Amniotic epithelial cell (primary cell): ENCODE data around the gene GRK5.
A peak's percentile ranks its signal among the peaks of the same experiment; 100 is the strongest.

ENCODE experiments used
- DNase-seq: peaks from one replicate; pipeline ENCODE4 v3.0.0-alpha.2; 2010; ENCODE audit warnings: low read depth

GRK5 gene

DNA sequence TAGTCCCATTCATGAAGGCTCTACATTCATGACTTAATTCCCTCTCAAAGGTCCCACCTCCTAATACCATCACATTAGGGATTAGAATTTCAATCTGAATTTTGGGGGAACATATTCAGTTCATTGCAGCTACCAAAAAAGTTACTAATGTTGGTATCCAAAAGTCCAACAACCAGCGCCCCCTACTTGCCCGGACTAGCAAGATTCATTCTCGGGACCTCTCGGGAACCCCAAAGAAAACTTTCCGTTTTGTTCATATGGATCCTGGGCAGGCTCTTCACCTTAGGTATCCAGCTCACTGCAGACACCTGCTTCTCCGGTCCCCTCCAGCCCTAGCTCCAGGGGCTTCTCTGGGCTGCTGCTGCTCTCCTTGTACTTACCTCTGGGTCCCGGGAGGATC is 8.9 kb upstream of the GRK5 start:
- no peak for DNase-seq

DNA sequence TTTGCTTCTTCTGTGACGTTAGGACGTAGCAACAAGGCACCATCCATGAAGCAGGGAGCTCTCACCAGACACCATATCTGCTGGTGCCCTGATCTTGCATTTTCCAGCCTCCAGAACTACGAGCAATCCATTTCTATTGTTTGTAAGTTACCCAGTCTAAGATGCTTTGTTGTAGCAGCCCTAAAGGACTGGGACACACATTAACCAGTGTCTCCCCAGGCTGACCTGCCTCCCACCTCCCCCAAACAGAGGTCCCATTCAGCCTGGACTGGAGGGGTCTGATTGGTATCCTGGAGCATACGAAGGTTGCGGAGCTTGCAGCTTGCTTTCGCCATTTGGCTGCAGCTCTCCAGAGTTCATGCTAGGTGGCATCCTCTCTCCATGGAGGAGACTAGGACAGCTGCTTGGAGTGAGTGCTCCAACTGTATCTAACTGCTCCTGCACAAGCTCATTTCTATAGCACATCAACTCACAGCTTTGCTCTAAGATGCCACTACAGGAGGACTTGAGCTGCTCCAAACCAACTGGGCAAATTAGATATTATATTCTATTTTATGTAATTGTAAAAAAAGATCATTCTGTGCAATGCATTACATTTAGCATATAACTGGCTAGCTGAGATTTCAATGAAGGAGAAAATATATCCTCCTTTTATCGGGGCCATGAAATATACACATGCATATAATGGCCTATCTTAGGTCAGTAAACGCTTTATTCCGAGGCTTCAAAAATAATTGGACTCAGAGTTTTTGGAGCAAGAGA is 8.0 kb upstream of the GRK5 start:
- peak; percentile 87 for DNase-seq

DNA sequence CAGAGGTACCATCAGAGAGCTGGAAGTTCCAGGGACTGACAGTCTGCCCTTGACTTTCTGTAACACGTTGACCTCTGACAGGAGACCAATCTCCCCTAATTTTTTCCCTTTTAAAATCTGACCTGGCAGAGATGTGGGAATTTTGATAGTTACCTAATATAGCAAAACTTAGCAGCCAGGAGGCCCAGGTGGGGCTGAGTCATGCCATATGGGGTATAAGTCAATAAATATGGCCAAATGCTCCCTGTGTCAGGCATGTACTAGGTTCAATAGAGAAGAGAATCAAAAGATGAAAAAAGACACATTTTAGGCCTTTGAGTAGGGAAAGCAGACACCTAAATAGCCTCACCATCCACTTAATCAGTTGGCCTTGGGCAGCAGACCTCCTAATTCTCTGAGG is 6.1 kb upstream of the GRK5 start:
- no peak for DNase-seq

DNA sequence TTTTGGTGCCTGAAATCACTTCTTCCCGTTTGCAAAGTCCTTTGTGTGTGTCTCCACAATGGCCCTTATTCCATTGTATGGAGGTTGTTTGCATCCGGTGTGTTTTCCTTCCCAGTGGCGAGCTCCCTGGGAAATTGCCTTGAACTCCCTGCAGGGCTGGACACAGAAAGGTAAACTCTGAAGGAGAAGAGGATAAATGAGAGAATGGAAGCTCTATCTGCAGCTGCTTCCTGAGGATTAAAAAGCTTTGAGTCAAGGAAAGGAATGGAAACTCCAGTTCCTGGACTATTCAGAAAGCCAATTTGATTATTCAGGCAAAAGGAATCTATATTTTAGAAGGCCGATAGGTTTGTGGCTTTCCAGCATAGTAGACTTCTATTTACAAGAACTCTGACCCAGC is 4.4 kb upstream of the GRK5 start:
- peak; percentile 77 for DNase-seq

DNA sequence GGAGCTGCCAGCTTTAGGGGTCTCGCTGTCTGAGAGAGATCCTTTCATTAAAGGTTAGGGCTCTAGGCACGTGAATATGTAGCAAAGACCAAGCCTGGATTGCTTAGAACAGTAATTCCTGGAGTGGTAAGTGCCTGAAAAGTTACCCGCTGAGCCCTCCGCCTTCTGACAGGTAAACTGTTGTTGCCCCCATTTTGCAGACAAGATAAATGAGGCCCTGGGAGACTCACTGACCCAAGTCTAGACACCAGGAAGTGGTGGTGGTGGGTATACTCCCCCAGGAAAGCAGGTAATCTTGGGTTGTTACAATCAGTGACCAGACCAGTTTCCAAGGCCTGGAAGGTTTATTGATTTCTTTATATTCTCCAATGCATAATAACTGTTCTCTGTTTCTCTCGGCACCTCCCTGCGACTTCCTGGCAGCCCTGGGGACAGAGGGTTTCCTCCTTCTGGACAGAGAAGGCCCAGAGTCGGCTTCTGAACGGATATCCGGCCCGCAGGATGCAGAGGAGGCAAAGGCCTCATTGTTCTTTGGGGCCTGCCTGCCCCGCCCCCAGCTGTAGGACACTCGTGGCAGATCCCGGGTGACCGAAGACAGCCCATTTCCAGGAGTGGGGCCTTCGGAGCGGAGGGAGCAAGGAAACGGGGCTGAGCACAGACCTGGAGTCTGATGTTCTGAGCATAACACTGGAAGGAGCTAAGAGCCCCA is 1.3 kb upstream of the GRK5 start:
- DNase-seq: no peak

DNA sequence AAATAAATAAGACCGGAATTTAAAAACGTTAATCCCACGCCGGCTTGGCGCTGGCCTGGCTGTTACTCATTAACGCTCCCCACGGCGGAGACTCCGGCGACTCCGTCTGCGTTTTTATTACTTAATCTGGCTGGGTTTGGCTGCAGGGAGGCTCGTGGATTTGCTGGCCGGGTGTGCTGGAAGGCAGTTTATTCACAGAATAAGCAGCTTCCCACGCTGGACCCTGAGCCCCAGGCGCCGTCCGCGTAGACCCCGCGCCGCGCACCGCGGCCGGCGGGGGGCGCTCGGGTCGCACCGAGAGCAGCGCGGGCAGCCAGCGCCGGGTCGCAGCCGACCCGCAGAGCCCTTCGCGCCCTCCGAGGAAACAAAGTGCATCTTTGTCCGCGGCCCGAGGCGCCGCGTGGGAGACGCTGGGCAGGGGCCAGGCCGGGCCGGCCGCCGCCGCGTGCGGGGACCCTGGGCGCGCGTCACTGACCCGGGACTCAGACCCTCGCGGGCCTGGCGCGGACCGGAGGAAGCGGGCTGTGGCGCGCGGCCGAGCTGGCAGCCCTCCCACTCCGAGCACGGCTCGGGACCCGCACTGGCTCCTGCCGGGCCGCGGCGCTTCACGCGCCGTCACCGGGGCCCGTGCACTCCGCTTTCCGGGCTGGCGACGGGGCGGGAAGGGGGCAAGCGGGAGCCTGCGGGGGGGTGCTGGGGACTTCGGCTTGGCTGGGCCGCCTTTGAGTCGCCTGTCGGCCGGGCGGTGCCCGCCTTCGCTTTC is 587 bp upstream of the GRK5 start:
- DNase-seq: peak; percentile 66

DNA sequence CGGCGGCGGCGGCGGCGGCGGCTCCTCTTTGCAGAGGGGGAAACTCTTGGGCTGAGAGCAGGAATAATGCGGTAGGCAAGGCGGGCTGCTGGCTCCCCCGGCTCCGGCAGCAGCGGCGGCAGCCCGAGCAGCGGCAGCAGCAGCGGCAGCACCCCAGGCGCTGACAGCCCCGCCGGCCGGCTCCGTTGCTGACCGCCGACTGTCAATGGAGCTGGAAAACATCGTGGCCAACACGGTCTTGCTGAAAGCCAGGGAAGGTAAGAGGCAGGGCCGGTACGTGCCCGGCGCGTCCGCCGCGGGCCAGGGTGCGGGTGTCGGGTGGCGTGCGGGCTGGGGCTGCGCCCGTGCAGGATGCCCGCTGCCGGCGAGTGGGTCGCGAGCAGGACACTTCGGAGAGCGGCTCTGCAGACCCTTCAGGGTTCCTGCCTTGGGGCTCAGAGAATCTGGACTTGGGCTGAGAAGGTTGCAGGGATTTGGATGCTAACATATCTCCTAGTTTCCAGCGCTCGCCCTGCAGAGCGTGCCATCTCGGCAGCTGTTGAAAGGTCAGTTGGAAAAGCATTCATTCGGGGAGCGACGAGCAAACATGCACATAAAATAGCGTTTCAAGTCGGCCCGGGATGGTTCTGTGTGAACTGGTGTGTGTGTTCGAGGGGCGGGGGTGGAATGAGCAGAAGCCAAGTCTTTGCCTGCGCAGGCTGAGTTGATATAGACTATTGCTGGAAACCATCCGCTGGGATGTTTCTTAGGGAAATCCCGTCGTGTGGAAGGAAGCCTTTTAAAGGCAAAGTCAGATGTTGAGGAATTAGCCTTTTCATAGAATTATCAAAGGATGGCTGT is 562 bp downstream of the GRK5 start:
- DNase-seq: peak; percentile 63

DNA sequence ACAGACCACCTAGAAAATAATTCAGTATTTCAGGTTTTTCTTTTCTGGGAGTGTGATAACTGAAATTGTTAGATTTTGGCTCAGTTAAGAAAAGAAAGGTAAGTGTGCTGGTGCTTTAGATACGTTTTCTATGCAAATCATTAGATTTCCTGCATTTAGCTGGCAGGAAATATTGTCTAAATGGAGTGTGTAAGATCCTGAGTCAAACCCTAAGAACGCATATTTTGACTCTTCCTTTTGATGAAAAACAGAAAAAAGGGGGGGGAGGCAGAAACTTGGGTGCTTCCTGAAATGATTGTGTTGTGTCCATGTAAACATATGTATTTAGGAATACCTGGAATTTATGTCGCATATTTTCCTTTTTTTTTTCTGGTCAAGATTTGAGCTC is 1.2 kb downstream of the GRK5 start:
- peak; percentile 63 for DNase-seq

DNA sequence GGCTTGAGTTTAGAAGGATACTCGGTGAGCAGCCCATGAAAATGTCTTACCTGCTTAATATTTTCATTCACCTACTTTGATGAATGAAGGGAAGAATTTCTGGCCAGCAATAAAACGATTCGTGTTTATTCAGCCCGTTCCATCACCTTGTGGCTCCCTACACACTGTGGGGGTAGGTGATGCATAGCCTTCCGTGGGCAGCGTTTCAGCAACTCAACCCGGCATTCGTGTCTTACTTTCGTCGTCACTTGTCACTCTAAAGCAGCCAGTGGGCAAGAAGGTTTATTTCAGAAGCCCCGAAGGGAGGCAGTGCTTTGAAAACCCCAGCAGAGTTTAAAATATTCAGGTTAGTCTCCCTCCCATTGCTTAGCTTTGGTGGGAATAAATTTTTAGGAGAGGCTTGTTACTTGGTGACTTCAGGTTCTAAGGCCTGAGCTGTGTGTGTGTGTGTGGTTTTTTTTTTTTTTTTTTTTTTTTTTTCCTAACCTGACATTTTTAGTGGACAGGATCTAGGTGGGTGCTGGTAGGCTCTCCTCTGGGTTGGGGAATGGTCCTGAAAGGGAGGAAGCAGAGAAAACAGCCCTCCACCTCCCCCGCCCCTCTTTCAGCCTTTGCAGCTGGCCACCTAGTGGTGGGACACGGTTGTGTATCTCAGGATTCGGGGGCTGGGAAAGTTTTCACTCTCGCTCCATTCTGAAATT is 1.8 kb downstream of the GRK5 start:
- peak; percentile 72 for DNase-seq

DNA sequence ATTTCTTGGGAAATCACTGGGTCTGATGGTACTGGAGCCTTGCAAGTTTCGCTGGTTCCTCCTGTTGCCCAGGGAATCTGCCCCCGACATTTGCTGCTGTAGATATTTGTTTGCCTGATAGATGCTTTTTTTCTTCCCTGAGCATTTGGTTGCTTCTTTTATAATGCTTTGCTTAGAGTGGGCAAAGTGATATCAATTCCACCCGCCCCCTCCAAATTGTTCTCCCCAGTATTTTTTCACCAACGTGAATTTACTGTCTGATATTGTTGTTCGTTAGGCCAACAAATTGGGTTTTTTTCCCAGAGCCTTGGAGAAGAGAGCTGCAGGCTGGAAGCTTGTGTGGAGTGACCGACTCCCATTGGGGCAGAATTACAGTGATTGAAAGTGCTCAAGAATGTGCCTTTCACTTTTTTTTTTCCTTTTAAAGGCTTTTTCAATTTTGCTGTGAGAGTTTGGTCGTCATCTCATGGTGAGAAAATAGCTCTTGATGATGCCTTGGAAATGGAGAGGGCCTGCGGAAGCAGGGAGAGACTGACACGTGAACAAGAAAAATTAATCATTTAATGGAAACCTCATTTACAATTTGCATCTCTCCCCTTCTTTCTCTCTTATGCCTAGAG is 2.5 kb downstream of the GRK5 start:
- DNase-seq: no peak

DNA sequence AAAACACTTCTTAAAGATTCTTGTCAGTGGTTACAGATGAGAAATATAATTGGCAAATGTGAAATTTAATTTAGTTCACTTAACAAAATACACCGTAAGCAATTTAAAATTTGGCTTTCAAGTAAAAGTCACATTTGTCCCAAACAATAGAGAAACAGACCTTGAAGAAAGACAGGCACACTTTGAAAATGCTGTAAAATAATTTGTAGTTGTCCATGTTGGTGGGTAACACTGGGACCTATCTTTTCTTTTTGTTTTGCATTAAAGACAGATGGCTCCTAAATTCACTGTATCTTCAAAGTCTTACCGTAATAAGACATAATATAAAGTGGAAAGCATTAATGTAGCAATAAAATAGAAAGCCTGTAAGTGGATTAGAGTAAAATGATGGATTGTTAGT is 3.3 kb downstream of the GRK5 start:
- DNase-seq: no peak

DNA sequence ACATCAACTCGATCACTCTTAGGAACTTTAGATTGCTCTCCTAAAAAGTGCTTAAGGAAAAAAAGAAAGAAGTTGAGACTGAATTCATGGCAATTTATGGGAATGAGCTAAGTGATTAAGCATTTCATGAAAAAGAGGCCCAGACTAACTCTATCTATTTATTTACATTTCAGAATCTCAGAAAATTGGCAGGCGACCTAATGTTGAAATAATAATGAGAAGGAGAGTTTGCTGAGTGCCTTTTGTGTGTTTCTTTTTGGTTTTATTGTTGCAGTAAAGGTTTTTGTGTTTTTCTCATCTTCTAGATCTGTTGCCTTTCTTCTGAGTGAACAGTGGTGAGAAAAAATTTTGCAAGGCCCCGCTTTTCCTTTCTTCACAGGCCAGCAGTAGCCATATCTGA is 3.8 kb downstream of the GRK5 start:
- DNase-seq: peak; percentile 80

DNA sequence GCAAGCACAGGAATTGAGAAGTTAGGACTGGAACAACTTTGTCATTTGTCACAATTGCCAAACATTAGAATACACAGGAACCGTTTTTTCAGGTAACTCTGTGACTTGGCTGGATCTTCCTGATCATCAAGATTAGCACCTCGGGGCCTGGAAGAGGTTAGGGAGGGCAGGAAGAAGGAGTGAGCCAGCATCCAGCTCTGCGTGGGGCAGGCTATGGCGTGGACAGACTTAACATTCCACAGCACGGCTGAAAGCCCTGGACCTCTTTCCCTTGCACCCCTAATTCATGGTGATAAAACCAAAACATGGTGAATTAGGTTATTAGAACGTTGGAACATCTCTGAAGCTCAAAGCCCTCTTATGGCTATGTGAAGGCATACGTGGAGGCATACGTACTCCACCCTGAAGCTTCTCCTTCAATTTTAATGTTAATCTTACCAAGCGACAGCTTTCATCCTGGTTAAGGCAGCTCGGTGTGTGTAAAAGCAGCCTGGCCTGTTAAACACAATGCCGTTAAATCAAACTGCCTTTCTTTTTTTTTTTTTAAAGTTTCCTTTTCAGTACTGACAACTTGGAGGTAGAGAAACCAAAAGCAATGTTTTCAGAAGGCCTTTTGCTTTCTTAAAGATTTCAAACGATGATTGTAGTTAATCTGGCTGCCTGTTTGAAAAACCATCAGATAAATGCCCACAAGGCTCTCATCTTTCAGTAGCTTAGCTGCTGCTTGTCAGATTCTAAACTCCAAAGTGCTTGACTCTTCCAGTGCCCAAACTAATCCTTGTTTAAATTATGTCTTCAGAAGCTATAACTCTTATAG is 4.5 kb downstream of the GRK5 start:
- DNase-seq: peak; percentile 63

DNA sequence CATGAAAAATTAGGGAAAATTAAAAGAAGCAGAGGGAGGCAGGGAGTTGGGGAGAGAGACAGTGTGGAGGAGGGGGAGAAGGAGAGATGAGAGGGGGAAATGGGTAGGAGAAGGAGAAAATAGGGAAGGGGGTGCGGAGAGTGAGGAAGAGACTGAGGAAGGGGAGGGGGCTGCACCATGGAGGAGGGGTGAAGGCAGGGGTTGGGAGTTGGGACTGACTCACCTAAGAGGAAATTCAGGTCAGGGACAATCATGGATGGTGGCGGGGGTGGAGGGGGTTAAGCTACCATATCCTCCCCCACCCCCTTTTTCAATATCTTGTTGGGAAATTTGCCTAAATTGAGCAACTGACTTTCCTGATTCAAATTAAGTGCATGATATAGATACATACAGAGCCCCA is 8.0 kb downstream of the GRK5 start:
- DNase-seq: no peak

DNA sequence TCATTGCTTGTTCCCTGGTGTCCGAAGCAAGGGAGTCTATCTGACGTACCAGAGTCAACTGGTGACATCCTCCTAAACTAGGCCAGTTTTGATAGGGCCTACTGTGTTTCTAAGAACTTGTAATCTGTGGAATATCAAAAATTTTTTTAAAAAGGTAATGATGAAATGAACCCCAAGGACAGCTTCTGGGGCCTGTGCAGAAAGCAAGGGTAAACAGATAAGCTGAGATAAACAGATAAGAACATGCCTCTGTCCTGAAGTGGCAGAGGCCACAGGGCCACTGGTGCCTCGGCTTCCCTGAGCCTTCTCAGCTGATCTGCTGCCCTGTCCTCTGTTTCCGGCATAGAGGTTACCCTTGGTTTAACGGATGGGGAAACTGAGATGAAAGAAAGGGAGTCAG is 8.8 kb downstream of the GRK5 start:
- peak; percentile 49 for DNase-seq

DNA sequence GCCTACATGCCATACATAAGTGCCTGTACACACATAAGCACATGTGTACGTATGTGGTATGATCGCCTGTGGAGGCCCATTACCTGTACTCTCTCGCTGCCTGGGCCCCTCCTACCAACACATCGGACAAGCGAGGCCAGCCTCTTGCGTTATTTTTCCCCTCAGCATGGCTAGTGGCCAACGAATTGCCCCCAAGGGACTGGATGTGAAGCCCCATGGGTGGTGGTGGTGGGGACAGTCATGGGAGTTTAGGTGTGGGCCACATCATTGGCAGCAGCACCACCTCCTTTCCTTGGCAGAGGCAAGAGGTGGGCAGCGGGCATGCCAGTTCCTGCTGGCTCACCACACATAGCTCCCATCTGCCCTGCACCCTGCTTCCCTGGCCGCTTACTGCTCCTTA is 10.0 kb downstream of the GRK5 start:
- no peak for DNase-seq

DNA sequence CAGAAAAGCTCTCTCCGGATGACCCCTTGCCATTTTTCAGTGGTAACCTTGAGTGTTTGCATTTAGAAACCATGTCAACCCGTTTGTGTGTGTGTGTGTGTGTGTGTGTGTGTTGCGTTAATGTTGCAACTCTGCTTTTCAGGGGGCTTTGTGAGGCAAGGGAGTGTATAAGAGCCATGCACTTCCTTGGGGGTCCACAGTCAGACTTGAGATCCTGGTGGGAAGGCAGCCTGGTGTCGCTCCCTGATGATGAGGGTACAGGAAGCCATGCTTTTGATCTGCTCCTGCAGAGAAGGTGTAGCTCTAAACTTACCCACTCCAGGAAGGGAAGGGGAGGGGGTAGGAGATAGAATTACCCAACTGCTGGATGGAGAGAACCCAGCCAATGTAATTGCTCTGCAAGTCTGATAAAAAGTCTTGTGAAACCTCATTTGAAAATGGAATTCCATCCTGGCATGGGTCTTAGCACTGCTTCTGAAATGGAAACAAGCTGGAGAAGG is 10.7 kb downstream of the GRK5 start:
- peak; percentile 94 for DNase-seq

DNA sequence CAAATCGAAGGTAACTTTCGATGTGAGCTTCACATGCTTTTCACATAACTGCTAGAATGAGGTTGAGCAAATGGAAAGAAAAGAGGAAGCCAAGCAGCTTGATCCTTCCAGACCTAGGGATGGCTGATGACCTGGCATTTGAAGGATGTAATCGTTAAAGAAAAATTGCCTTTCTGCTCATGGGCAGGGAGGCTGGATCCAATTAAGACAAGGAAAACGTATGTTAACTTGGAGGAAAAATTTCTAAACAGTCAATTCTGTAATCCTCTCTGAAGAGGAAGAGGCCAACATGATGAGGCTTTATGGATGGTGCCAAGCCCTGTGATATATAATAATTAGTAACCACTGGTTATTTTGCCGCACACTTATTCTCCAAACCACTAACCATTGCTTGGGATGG is 12.5 kb downstream of the GRK5 start:
- no peak for DNase-seq

DNA sequence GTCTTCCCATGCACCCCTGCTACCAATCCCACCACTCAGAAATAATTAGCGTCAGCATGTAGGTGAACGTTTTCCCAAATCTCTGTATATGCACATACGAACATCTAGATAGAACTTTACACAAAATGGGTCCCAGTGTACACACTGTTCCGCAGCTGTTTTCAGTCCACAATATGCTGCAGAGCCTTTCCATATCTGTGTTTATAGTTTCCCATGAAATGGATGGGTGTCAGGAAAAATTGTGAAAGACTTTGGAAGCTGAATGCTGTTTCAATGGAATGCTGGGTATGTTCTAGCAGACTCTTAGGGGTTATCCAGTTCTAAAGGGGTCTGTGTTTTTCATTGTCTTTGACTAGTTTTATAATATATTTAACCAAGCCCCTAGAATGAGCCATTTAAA is 13.8 kb downstream of the GRK5 start:
- peak; percentile 91 for DNase-seq

DNA sequence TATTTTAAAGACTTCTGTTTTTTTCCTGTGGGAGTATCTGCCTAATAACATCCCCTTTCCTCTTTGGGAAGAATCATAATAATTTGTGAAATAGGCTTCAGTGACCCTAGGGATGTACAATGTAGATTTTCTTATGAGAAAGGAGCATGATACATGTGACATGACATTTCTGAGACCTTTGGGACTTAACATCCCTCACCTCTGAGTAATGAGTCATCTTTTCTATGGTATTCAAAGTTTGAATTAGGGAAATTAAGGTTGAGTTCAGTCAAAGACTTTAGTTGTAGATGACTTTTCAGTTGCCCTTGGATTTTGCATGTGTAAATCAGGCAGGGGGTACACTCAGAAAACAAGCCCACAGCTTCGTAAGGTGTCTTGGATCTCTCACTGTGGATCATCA is 14.3 kb downstream of the GRK5 start:
- DNase-seq: no peak
